T-helper 1 cell (primary cell): ENCODE results near the gene TECR.
"Not testable (repeated sequence)": the region's sequence is repeated elsewhere in the genome, so short reads cannot be mapped to it uniquely, and the experiment has no call there.

ENCODE experiments used
- DNase-seq, 5 donors: peaks; one replicate each; pipeline ENCODE4 v3.0.0-alpha.2; 2012 to 2020

The TECR gene

GRCh38 chr19:14562660-14563589 lies 33.5 kb downstream of the TECR start:
- no peak for DNase-seq

GRCh38 chr19:14563590-14563926 lies 34.2 kb downstream of the TECR start:
- no peak for DNase-seq

- DNase-seq, result peak in 4 of 5 donors; percentile 29 to 44 (median 40)
Measured at GRCh38 chr19:14563989-14564651, 34.7 kb downstream of the TECR start.

- DNase-seq, result not testable (repeated sequence)
Measured at GRCh38 chr19:14564652-14565297, 35.4 kb downstream of the TECR start.

GRCh38 chr19:14565298-14565679 lies 35.9 kb downstream of the TECR start:
- DNase-seq, result no peak

- no peak for DNase-seq
Measured at GRCh38 chr19:14565765-14566711, 36.6 kb downstream of the TECR start.

- no peak for DNase-seq
Measured at GRCh38 chr19:14566712-14567077, 37.3 kb downstream of the TECR start.

- no peak for DNase-seq
Measured at GRCh38 chr19:14567079-14567478, 37.7 kb downstream of the TECR start.

GRCh38 chr19:14570864-14571527 lies 41.6 kb downstream of the TECR start:
- no peak for DNase-seq

GRCh38 chr19:14571695-14572490 lies 42.5 kb downstream of the TECR start, which contains the start of gene NDUFB7:
Gene NDUFB7, minus strand, starts transcription at chr19:14572066. Its CDS starts 66 bp downstream, at chr19:14572000.
- peak; percentile 83 to 94 (median 85) for DNase-seq

GRCh38 chr19:14575428-14575980 lies 46.1 kb downstream of the TECR start:
- DNase-seq, result no peak

- no peak for DNase-seq
Measured at GRCh38 chr19:14576363-14576762, 47.0 kb downstream of the TECR start.

GRCh38 chr19:14577264-14577663 lies 47.9 kb downstream of the TECR start:
- DNase-seq, result no peak

GRCh38 chr19:14577885-14578427 lies 48.6 kb downstream of the TECR start:
- no peak for DNase-seq

- DNase-seq, result no peak
Measured at GRCh38 chr19:14580623-14581237, 51.3 kb downstream of the TECR start.

GRCh38 chr19:14582894-14583340 lies 53.5 kb downstream of the TECR start, which contains the start of gene CLEC17A:
Gene CLEC17A, plus strand, starts transcription at chr19:14583084. Its CDS starts 77 bp downstream, at chr19:14583161.
- DNase-seq, result no peak

- DNase-seq, result not testable (repeated sequence)
Measured at GRCh38 chr19:14584372-14584771, 55.0 kb downstream of the TECR start.

GRCh38 chr19:14585187-14585586 lies 55.8 kb downstream of the TECR start:
- peak in 1 of 5 donors; percentile 77 for DNase-seq

- DNase-seq, result peak in 1 of 5 donors; percentile 32
Measured at GRCh38 chr19:14589433-14589832, 60.0 kb downstream of the TECR start.
